GM21447 (cell line): ENCODE data around the gene LIMCH1.
A peak's percentile ranks its signal among the peaks of the same experiment; 100 is the strongest.
"Not testable (repeated sequence)": the region's sequence is repeated elsewhere in the genome, so short reads cannot be mapped to it uniquely, and the experiment has no call there.

Source experiments
- ATAC-seq: cut with Tn5 transposase; IDR thresholded peaks from one replicate; pipeline ENCODE4 v1.9.1; 2021; ENCODE audit not compliant: unreplicated experiment

The LIMCH1 gene

DNA sequence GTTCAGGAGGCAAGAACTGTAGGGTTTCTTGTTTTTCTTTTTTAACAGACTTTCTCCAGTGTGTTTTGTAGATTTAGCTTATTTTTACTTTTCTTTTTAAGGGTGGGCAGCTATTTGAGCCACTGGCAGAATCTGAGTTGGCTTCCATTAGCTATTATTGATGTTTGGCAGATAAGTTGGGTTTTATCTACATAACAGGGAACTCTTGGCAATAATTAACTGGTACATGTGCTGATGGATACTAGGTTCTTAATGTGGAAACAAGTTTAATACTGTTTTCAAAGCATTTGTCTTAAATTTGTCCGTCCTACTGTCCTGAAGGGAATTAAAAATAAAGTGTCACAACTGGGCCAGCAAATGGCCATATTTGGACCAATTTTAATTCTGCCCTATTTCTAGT lies 130.1 kb downstream of the LIMCH1 start:
- ATAC-seq, result no peak

DNA sequence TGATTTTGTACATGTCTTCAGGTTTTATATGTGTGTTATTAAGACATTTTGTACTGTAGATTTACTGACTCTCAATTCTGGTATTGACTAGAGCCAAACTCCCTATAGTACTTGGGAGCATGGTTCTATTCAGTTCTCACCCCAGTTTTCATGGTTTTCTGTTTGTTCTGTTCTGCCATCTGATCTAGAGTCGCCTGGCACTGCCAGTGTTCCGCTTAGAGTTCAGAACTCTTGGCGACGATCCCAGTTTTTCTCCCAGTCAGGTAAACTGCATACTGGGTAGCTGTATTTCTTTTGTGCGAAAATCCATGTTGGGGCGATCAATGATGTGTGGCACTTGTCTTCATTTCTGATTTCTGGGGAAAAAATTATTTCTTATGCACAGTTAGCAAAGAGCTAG lies 132.6 kb downstream of the LIMCH1 start:
- no peak for ATAC-seq

DNA sequence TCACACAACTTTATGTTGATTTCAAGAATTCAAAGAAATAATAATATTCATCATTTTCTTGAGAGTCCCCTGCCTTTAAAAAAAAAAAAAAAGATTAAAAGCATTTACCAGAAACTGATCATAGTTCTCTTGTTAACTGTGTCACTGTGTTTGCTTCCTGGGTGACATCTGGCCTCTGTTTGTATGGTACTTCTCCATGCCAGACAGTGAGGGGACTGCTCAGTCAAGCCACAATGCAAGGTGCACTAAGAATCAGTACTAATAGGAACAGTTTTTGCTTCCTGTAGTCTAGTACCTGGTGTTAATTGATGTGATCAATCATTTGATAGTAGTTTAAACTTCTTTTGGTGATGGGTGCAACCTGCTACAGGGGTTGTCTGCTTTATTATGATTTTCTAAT lies 133.0 kb downstream of the LIMCH1 start:
- no peak for ATAC-seq

DNA sequence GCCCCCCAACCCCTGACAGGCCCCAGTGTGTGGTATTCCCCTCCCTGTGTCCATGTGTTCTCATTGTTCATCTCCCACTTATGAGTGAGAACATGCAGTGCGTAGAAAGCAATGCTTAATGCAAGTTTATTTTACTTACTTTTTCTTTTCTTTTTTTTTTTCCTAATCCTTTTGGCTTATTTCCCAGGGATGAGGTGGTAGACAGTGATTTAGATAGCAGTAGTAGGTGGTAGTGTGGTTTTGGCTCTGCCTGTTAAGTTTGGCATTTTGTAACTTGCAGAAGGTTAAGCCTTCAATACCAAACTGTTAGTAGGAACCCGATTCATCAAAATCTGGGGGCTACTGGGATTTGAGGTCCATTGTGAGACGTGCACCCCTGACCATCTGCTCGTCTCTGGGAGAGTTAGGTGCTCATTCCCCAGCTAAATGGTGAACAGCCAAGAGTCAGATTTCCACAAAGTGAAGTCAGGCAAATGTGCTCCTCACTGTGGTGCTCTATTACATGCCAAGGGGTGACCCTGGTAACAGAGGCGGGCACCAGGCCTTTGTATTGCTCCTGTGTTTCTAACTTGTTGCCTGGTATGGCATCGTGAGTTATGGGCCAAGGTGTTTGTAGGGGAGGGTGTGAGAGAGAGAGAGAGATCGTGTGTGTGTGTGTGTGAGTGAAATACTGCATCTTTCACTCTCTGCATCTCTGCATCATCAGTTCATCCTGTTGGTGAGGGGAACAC lies 140.3 kb downstream of the LIMCH1 start:
- ATAC-seq, result no peak

DNA sequence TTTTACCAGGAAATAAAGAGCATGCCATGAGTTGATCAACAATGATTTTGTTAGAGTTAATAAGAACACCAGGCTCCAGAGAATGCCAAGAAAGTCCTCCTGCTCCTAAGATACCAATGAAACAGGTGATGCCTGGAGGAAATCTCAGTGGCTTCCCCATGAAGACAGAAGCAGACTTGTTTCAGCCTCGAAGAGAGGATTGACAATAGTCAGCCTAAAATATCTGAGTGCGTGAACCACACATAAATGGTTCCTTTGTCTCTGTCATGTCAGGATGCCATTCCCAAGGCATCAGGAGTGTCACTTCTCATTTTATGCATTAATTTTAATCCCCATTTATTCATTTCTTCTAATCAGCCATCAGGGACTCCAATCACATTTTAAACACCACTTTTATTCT lies 141.0 kb downstream of the LIMCH1 start:
- ATAC-seq, result no peak

DNA sequence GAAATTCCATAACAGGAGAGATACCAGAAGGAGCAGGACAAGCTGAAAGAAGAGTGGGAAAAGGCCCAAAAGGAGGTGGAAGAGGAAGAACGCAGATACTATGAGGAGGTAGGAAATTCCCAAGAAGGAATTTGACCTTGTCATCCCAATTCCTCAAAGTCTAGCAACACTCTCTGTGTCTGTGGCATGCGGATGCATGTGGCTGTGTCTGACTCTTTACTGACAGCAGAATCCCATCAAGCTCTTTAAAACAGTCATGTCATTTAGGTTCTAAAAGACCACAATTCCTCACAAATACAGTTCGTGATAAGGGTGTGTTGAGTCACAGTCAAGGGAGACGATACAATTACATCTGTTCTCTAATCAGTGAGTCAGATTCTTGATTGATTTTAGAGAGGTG lies 142.0 kb downstream of the LIMCH1 start:
- ATAC-seq, result no peak

DNA sequence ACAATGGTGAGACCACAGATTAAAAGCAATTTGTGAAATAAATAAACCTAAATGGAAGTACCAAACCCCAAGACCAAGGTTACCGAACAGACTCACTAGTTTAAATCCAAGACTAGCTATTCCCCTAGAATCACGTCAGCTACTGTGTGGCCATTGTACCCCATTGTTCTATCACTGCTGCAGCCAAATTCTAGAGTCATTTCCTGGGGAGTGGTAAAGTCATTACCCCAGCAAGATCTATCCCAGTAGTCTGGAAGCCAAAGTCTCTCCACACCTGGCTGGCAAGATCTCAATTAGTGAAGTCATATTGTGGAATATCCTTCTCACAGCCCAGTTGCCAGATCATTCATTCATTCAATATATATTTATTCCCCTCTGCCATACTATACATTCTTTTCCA lies 143.1 kb downstream of the LIMCH1 start:
- ATAC-seq, result no peak

DNA sequence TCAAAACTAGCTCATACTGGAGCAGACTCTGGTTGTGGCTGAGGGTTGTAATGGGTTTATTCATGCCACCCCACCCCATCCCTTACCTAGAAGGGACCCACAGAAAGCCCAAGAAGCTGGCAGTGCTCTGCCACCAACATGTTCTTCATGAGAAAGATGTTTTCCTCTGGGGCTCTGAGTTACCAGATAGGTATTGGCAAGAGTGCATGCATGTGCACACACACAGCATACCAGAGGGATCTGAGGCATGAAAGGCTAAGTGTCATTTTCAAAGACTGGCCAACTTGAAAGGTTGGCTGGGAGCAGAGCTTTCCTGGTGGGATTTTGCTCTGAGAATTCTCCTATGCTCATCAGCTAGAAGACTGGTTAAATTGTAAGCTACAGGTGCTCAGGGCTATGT lies 145.4 kb downstream of the LIMCH1 start:
- ATAC-seq, result no peak

DNA sequence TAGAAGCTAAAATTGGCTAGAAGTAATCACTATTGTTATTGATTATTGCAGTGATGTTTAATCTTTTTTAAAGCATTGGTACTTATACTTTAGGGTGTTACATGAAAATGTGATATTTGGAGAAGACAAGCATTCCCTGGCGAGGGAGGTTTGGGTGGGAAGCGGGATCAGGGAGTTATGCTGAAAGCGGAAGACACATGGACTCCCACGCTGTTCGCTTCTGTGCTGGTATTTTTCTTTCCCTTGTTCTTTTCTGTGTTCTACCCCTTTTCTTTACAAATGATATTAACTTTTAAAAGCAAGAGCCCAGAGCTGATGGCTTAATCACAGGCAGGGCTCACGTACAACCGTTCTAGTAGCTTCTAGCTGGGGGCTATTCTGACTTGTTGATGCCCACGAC lies 148.9 kb downstream of the LIMCH1 start:
- ATAC-seq, result no peak

DNA sequence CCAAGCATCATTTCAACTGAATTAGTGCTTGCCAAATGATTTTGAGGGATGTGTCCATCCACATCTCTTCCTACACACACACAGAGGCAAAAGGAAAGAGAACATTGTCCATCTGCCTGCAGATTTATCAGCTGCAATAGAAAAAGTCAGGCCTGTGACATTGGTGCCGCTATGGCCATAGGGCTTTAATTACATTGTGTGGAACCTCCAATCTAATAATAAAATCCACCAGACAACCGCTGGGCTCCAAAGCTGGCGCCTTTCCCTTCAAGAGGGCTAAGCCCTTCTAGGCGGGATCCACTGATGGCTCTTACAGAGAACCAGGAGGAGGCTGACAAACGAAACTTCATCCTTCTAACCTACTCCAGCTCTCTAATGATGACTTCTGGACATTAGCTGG lies 150.0 kb downstream of the LIMCH1 start:
- ATAC-seq, result no peak

DNA sequence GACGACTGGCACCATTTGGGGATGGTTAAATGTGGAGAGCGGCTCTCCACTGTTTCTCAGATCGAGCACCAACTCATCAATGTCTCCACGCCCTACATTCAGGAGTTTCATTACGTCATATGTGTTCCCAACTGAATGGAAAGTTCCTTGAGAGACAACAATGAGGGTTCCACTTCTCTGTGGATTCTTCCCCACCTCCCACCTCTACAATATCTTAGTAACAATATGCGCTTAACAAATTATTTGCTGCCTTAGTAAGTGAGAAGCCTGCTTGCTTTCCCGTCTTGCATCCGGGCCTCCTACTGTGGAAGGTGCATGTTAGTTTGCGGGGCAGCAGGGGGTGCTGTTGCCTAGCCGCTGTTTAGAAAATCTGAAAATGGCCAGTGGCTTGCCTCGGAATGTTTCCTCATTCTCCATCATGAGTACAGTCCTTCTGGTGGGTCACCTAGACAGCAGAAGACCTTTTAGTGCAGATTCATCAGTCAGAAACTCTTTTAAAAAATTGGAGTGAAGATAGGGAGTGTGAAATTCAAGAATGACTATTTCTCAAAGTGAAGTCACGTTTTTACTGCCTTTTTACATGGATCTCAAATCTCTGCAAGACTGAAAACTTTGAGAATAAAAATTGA lies 154.9 kb downstream of the LIMCH1 start:
- ATAC-seq, result peak; percentile 74

DNA sequence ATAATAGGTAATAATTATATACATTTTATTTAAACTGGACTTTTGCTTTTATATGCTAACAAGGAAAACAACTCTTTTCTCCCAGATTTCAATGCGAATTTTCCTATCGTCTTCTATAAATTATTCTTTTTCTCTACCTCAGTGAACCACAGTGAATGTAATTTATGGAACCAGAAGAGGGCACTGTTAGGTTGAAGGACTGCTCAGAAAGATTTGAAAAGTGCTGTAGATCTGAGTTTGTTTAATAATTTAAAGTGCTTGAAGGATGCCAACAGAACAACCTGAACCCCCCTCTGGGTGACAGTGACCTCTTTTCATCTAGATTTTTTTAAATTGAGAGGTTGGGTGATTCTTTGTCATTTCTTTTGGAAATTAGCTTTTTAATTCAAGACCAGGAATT lies 155.7 kb downstream of the LIMCH1 start:
- ATAC-seq, result no peak

DNA sequence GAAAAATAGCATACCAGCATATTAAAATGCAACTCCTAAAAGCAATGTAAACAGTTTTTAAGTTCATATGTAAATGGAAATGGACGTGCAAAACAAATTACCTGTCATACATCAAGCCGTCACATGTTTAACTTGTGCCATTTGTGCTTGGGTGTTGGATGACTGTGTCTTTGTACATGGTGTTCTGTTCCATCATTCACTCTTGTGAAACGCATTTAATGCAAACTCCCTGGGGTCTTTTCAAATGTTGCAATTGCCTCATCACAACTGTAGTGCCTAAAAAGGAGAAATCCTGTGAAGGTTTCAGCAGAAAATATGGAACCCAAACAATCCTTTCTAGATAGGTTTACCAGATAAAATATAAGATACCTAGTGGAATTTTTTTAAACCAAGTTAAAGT lies 158.2 kb downstream of the LIMCH1 start:
- no peak for ATAC-seq

DNA sequence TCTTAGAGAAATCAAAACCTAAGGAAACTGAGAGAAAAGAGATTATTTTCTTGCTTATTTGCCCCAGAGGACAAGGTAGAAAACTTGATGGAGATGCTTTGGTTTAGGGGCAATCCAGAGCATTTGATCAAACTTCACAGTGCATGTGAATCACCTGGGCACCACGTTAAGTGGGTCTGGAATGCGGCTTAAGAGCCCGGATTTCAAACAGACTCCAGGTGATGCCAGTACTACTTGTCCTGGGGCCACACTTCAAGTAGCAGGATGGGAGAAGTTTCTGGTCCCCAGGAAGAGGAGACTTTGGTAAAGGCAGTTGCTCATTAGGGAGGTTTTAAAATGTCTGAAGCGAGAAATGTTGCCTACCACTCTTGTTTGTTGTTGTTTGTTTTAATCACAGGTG lies 158.8 kb downstream of the LIMCH1 start:
- no peak for ATAC-seq

DNA sequence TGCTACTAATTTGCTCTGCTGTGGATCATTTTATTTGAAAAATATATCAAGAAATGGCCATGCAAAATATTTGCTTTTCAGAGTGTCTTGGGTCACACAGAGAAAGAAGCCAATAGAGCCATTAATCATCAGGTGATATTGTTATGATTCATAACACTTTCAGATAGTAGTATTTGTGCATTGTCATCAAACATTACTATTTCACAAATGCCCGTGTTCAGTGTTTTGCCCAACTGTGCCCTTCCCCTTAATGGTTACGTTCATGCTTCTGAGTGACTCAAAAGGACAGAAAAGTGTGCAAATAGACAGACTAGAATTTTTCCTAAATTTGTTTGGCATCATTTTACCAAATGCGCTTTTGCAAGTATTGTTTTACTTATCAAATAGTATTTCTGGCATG lies 164.0 kb downstream of the LIMCH1 start:
- no peak for ATAC-seq

DNA sequence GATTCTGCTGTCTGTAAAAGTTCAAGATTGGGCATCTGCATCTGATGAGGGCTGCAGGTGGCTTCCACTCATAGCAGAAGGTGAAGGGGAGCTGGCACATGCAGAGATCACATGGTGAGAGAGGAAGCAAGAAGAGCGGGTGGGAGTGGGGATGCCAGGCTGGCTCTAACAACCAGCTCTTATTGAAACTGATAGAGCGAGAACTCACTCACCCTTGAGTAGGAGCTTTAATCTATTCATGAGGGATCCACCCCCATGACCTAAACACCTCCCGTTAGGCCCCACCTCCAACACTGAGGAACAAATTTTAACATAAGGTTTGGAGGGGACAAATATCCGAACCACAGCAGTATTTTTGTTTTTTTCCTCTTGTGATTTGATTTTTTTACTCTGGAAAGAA lies 164.8 kb downstream of the LIMCH1 start:
- no peak for ATAC-seq

DNA sequence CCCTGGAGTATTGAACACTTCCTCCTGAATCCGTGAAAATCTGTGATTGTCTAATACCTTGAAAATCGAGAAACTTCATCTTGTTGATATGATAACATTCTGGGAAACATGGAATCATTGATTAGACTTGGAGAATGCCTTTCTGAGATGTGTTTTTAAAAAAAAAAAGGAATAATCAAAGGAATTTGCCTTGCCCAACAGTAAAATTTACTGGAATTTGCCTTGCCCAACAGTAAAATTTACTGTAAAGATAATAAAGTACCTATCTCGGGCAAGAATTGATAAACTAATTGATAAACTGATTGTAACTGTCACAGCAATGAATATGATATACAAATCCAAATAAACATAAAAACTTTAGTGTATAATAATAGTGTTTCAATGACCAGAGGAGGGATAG lies 165.8 kb downstream of the LIMCH1 start:
- ATAC-seq, result no peak

DNA sequence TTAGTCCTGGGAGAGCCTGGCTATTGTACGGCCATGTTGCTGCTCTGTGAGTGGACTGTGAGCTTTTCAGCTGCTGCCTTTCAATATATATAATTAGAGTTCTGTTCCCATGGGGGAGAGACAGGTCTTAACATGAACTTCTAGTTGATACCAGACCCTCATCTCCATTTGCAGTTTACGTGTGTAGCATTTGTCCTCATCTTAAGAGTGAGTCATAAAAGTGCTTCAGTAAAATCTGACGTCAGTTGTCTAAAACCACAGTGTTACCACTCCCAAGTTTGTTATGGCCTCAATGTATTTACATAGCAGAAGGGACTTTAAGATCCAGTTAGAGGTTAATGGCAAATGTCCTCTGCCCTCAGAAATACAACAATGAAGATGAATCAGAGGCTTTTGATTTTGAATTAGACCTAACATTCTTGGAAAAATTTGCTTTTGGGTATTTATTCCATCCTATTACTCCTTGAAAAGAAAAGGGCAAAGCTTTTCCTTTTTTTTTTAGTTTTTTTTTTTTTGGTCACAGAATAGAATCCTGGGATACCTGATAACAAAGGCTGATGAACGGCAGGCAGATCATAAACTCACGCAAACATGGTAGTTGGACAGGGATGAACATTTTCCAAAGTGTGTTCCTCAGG lies 172.0 kb downstream of the LIMCH1 start:
- ATAC-seq, result no peak

DNA sequence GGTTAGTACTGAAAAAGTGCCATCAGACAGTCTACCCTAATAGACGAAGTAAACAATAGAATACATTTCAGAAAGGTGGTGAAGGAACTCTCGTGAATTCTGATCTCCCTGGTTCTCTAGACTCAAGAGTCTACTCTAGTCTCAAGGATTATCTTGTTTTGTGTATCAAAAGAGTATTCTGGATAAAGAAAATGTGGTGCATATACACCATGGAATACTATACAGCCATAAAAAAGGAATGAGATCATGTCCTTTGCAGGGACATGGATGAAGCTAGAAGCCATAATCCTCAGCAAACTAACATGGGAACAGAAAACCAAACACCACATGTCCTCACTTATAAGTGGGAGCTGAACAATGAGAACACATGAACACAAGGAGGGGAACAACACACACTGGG lies 173.7 kb downstream of the LIMCH1 start:
- not testable (repeated sequence) for ATAC-seq

DNA sequence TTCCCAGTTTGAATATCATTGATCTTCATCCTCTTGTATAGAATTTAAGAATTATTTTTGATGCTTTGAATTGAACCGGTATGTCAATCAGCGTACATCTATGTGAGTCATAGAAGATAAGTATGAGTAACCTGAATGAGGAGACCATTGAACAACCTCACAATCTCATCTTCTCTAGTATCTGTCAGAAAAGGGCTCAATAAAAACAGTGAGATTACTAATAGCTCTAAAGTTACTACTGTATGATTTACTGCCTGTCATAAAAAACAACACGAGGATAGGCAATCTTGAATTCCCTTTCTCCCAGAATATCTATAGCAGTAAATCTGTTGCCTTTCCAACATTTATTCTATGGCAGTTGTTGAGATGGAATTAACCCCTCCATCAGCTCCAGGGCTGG lies 174.5 kb downstream of the LIMCH1 start:
- no peak for ATAC-seq

DNA sequence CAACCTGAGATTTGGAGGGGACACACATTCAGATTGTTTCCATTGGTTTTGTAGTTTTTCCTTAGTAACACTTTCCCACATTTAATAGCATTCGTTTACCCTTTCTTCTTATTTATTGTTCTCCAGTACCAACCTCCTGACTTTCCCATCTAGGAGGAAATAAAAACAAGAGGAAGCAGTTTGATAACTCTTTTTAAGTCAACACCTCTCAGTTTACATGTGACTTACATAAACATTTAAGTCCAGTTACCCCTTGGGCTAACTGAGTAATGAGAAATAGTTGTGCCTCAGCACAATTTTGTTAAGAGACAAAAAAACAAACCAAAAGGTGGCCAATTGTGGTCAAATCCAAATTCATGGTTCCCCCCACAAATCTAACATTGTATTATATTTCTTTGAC lies 175.8 kb downstream of the LIMCH1 start:
- no peak for ATAC-seq

DNA sequence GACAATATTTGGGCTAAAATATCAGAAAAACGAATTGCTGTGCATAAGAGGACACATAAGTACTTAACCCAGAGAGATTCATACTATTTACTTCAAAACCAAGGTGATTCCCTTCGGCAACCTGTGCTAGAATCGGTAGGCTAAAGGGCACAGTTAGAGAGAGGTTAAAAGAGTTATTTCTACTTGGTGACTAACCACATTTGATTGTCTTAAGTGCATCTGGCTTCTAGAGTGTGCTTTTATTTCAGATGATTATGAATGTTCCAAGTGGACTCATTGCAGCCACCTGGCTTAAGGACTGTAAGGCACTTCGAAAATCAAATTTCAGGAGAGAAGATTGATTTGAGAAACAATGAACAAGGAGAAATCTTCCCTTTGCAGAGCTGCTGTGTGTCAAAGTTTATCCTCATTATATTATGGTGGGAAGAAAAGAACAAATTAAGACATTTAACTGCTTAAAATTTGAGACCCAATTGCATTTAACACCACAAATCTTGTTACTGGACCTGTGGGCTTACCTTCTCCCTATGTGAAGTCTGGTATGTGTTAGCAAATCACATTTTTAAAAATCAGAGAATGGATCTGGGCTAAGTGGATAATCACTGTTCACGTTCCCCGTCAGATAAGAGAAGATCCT lies 176.5 kb downstream of the LIMCH1 start:
- no peak for ATAC-seq
